RWPE2 (cell line): ENCODE data around the gene PEAK1.
A peak's percentile ranks its signal among the peaks of the same experiment; 100 is the strongest.

Experiments used
- ATAC-seq: fragments of 200-7000 bp; cut with Tn5 transposase; 3 replicates; pipeline ENCODE4 v1.9.1; 2021; ENCODE audit warnings: low read depth
- DNase-seq: peaks from one replicate; pipeline ENCODE4 v3.0.0-alpha.2; 2020; ENCODE audit warnings: low spot score
- H3K27ac ChIP-seq: fragments of 450-650 bp; 2 replicates; pipeline ENCODE4 v1.5.1; 2017; ENCODE audit warnings: mild to moderate bottlenecking; ENCODE audit not compliant: poor library complexity, severe bottlenecking
- H3K27me3 ChIP-seq: fragments of 250-450 bp; sonication (Bioruptor Pico); 2 replicates; pipeline ENCODE4 v1.5.1; 2021; ENCODE audit warnings: mild to moderate bottlenecking, moderate library complexity; ENCODE audit not compliant: insufficient read depth, poor library complexity, severe bottlenecking
- H3K36me3 ChIP-seq: fragments of 250-450 bp; sonication (Bioruptor Pico); 2 replicates; pipeline ENCODE4 v1.5.1; 2020; ENCODE audit warnings: low read depth, mild to moderate bottlenecking, moderate library complexity
- H3K4me1 ChIP-seq: fragments of 250-450 bp; sonication (Bioruptor Pico); 2 replicates; pipeline ENCODE4 v1.5.1; 2021; ENCODE audit warnings: mild to moderate bottlenecking, moderate library complexity; ENCODE audit not compliant: insufficient read depth, poor library complexity, severe bottlenecking
- H3K4me3 ChIP-seq: fragments of 250-450 bp; sonication (Bioruptor Pico); 2 replicates; pipeline ENCODE4 v1.5.1; 2021; ENCODE audit warnings: mild to moderate bottlenecking, moderate library complexity; ENCODE audit not compliant: severe bottlenecking
- H3K9me3 ChIP-seq: fragments of 250-450 bp; sonication (Bioruptor Pico); 2 replicates; pipeline ENCODE4 v1.5.1; 2021; ENCODE audit warnings: mild to moderate bottlenecking, moderate library complexity; ENCODE audit not compliant: severe bottlenecking
- CTCF ChIP-seq: fragments of 450-650 bp; IDR thresholded peaks from one replicate; pipeline ENCODE4 v1.5.1; 2017; ENCODE audit warnings: mild to moderate bottlenecking, moderate library complexity; ENCODE audit not compliant: poor library complexity, severe bottlenecking

PEAK1 gene

GRCh38 chr15:77333166-77333565 lies 86.7 kb downstream of the PEAK1 start:
- Histone ChIP-seq H3K4me1 (no peaks in the 10 kb centered on the region), H3K27ac (no peak overlapping the region), H3K36me3 (no peaks in the 10 kb centered on the region), H3K27me3 (no peaks in the 10 kb centered on the region), H3K4me3 (no peak overlapping the region), H3K9me3 (no peaks in the 10 kb centered on the region)
- TF ChIP-seq CTCF = no peak
- ATAC-seq = no peak
- DNase-seq = no peak

- Histone ChIP-seq H3K36me3 (no peaks in the 10 kb centered on the region), H3K4me3 (no peak overlapping the region), H3K27me3 (no peaks in the 10 kb centered on the region), H3K9me3 (no peaks in the 10 kb centered on the region), H3K4me1 (no peaks in the 10 kb centered on the region), H3K27ac (no peak overlapping the region)
- TF ChIP-seq CTCF = no peak
- DNase-seq (no peak), ATAC-seq (peak; percentile 25; the same call in 1 of the 3 replicates)
These were observed 90.7 kb downstream of the PEAK1 start for GRCh38 chr15:77329202-77329601.

GRCh38 chr15:77327844-77328529 lies 91.9 kb downstream of the PEAK1 start:
- TF ChIP-seq CTCF = no peak
- Histone ChIP-seq H3K9me3 (no peaks in the 10 kb centered on the region), H3K36me3 (no peaks in the 10 kb centered on the region), H3K4me1 (no peaks in the 10 kb centered on the region), H3K27me3 (no peaks in the 10 kb centered on the region), H3K27ac (no peak overlapping the region), H3K4me3 (no peak overlapping the region)
- ATAC-seq (no peak), DNase-seq (no peak)

GRCh38 chr15:77327168-77327567 lies 92.7 kb downstream of the PEAK1 start:
- TF ChIP-seq CTCF = no peak
- no peak for DNase-seq
- Histone ChIP-seq H3K4me3 (no peak overlapping the region), H3K9me3 (no peaks in the 10 kb centered on the region), H3K36me3 (no peaks in the 10 kb centered on the region), H3K27me3 (no peaks in the 10 kb centered on the region), H3K4me1 (no peaks in the 10 kb centered on the region), H3K27ac (no peak overlapping the region)
- no peak for ATAC-seq

GRCh38 chr15:77326366-77326765 lies 93.5 kb downstream of the PEAK1 start:
- Histone ChIP-seq H3K9me3 (no peaks in the 10 kb centered on the region), H3K4me1 (no peaks in the 10 kb centered on the region), H3K4me3 (no peak overlapping the region), H3K27ac (no peak overlapping the region), H3K36me3 (no peaks in the 10 kb centered on the region), H3K27me3 (no peaks in the 10 kb centered on the region)
- DNase-seq (no peak), ATAC-seq (no peak)
- no peak for TF ChIP-seq CTCF
